SU-DHL-6 (cell line): ENCODE results near the gene SH3RF3.

ENCODE experiments used
- CTCF ChIP-seq: fragments of 200-600 bp; sonication (generic); IDR thresholded peaks from one replicate; pipeline ENCODE4 v1.5.1; 2017; ENCODE audit warnings: antibody characterized with exemption, mild to moderate bottlenecking, low read length, moderate library complexity; ENCODE audit not compliant: insufficient read depth, poor library complexity, severe bottlenecking
- EZH2phosphoT487 ChIP-seq: fragments of 200-600 bp; sonication (generic), shearing (Covaris generic); conservative IDR thresholded peaks from 2 replicates; pipeline ENCODE4 v1.6.1; 2018; ENCODE audit warnings: mild to moderate bottlenecking, antibody characterized with exemption, low read length, moderate library complexity, mixed read lengths

GRCh38 chr2:109439986-109440385 is 311.0 kb downstream of the SH3RF3 start:
- TF ChIP-seq CTCF (no peak), EZH2phosphoT487 (no peak)
